Spleen (tissue), 11 donors: ENCODE data around the gene SRGAP3. TPM values are rescaled to one million over a fixed set of nuclear protein-coding genes. Genes with fewer than 3 reads are reported as not detected.

Source experiments
- DNase-seq: peaks from one replicate; pipeline ENCODE4 v3.0.0-alpha.2; 2020
- H3K27ac ChIP-seq, 8 donors: fragments of 200-600 bp; sonication (generic) in 7 of 8; 1 replicate in 4 of 8; 2 replicates in 4 of 8; pipeline versions ENCODE4 v1.5.0 to v1.8.0; 2016 to 2021; ENCODE audit warnings: inconsistent platforms in 4 of 8, mild to moderate bottlenecking in 4 of 8, moderate library complexity in 1 of 8
- H3K27me3 ChIP-seq, 7 donors: fragments of 200-600 bp; sonication (generic) in 6 of 7; replicated peaks in 1 of 7; 1 replicate in 4 of 7; 2 replicates in 3 of 7; pipeline versions ENCODE4 v1.5.0 to v1.8.0; 2016 to 2021; ENCODE audit warnings: inconsistent platforms in 3 of 7, mild to moderate bottlenecking in 1 of 7
- H3K36me3 ChIP-seq, 6 donors: fragments of 200-600 bp; sonication (generic) in 5 of 6; 1 replicate in 4 of 6; 2 replicates in 2 of 6; pipeline versions ENCODE4 v1.5.0 to v1.8.0; 2016 to 2021; ENCODE audit warnings: inconsistent platforms in 2 of 6
- H3K4me1 ChIP-seq, 6 donors: fragments of 200-600 bp; sonication (generic) in 5 of 6; 1 replicate in 3 of 6; 2 replicates in 3 of 6; pipeline versions ENCODE4 v1.5.0 to v1.8.0; 2016 to 2021; ENCODE audit warnings: inconsistent platforms in 3 of 6
- H3K4me3 ChIP-seq, 8 donors: fragments of 200-600 bp; sonication (generic) in 7 of 8; 1 replicate in 4 of 8; 2 replicates in 4 of 8; pipeline versions ENCODE4 v1.5.0 to v1.8.0; 2016 to 2021; ENCODE audit warnings: inconsistent platforms in 4 of 8, mild to moderate bottlenecking in 4 of 8, moderate library complexity in 2 of 8
- H3K9me3 ChIP-seq, 8 donors: fragments of 200-600 bp; sonication (generic) in 7 of 8; 1 replicate in 4 of 8; 2 replicates in 4 of 8; pipeline versions ENCODE4 v1.5.0 to v1.8.0; 2016 to 2021; ENCODE audit warnings: inconsistent platforms in 4 of 8
- POLR2A ChIP-seq, 3 donors: fragments of 450-650 bp; IDR thresholded peaks; one replicate each; pipeline ENCODE4 v1.5.1; 2017; ENCODE audit warnings: antibody characterized with exemption in 3 of 3, mild to moderate bottlenecking in 1 of 3
- POLR2AphosphoS5 ChIP-seq, 3 donors: sonication (generic); formaldehyde crosslinking; IDR thresholded peaks; one replicate each; pipeline ENCODE4 v1.5.1; 2017; ENCODE audit warnings: antibody characterized with exemption in 3 of 3
- WGBS, 5 donors: extraction: QIAGEN DNeasy Blood & Tissue Kit in 3 of 5; methylation state at CpG; one replicate each; pipeline versions ENCODE4 v1.1.5 to v1.1.7; 2013 to 2018; 5-methylcytosine and 5-hydroxymethylcytosine counted together
- intact Hi-C: fragments of 100-400 bp; cut with DNase I; formaldehyde crosslinking; loops from one replicate; pipeline ENCODE4 v1.15.0; 2023; ENCODE audit warnings: low total_unique reads
- polyA plus RNA-seq, 3 donors: library from polyadenylated mRNA; stranded (reverse); fragments of 200-250 nt; gene quantifications; one replicate each; pipeline ENCODE4 v1.2.1, GENCODE V29; 2013
- total RNA-seq, 7 donors: library from RNA; depleted of rRNA in 3 of 7; stranded (reverse); fragments of >200 nt in 3 of 7; fragmentation: NEBNext Ultra II Directional in 4 of 7; extraction: Animal tissue kit (Norgen Biotek cat#: 25700) in 4 of 7; gene quantifications; one replicate each; pipeline versions ENCODE4 v1.1.0 to v1.2.1, GENCODE V29; 2016 to 2021
- TF ChIP-seq, protein P1 (sequence below), 11 experiments: fragments of 200-600 bp in 7 of 11; fragments of 450-650 bp in 4 of 11; sonication (generic) in 4 of 11; IDR thresholded peaks in 8 of 11; conservative IDR thresholded peaks in 3 of 11; 1 replicate in 7 of 11; 2 replicates in 4 of 11; pipeline versions ENCODE4 v1.4.0 to v1.8.0; 2016 to 2021; ENCODE audit warnings: antibody characterized with exemption in 11 of 11, inconsistent platforms in 4 of 11, mild to moderate bottlenecking in 1 of 11
- donor health status: healthy with polysubstance abuse.
- donor health status: DM: no; HTN: no; CAD: no; lungs with moderate emphysema.
- donor health status: DM: no; HTN: no; CAD: no.
- donor health status: Bipolar disorder and iron deficiency.
- donor health status: healthy.
- donor health status: DM: no; HTN: no; CAD: no.
- donor health status: DM: yes; HTN: yes; CAD: no.

Gene SRGAP3
- total and polyA plus RNA-seq, 10 donors = 0.54 to 10.3 (median 6.4) TPM

DNA sequence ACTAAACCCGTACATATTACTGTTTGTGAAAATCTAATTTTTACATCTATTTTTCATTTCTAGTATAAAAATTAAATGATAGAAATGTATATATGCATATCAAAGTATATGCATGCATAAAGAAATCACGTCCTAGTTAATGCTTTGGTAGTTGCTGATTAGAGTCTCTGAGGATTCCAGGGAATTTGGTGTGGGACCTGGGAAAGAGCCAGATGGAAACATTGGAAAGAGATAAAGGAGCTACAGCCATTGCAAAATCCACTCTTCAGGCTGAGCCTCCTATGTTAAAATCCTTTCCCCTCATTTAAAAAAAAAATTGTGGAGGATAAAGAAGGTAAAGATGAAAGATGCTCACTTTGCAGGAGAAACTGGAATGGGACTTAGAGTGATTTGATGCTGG lies 134.1 kb downstream of the SRGAP3 start:
- H3K4me1 ChIP-seq = no peaks in the 10 kb centered on the region
- H3K27ac ChIP-seq = no peak overlapping the region
- WGBS, 5 donors = 84 to 99% (median 89%) methylated on average over 2 of the region's 2 CpGs
- DNase-seq = no peak
- no peak overlapping the region for H3K4me3 ChIP-seq
- H3K27me3 ChIP-seq = no peaks in the 10 kb centered on the region
- TF ChIP-seq, protein P1, sequence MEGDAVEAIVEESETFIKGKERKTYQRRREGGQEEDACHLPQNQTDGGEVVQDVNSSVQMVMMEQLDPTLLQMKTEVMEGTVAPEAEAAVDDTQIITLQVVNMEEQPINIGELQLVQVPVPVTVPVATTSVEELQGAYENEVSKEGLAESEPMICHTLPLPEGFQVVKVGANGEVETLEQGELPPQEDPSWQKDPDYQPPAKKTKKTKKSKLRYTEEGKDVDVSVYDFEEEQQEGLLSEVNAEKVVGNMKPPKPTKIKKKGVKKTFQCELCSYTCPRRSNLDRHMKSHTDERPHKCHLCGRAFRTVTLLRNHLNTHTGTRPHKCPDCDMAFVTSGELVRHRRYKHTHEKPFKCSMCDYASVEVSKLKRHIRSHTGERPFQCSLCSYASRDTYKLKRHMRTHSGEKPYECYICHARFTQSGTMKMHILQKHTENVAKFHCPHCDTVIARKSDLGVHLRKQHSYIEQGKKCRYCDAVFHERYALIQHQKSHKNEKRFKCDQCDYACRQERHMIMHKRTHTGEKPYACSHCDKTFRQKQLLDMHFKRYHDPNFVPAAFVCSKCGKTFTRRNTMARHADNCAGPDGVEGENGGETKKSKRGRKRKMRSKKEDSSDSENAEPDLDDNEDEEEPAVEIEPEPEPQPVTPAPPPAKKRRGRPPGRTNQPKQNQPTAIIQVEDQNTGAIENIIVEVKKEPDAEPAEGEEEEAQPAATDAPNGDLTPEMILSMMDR (IDR thresholded peaks at IDR 0.05 in 8 of 11, conservative IDR thresholded peaks at IDR 0.05 in 3 of 11) = no peak
- H3K9me3 ChIP-seq = no peaks in the 10 kb centered on the region
- no peaks in the 10 kb centered on the region for H3K36me3 ChIP-seq
- intact Hi-C loops = no loop called here

DNA sequence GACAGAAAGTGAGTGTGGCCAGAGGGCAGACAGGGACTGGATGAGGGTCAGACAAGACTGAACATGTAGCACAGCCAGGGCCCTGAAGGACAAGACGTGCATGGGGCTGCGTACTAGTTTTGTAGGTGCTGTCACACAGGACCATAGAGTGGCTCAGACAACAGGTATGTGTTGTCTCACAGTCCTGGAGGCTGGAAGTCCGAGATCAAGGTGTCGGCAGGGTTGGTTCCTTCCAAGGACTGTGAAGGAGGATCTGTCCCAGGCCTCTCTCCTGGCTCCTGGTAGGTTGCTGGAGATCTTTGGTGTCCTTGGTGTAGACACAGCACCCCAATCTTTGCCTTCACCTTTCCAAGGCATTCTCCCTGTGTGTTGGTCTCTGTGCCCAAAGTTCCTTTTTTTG lies 136.4 kb downstream of the SRGAP3 start:
- H3K4me1 ChIP-seq = no peaks in the 10 kb centered on the region
- WGBS, 5 donors = 86 to 95% (median 91%) methylated on average over 4 of the region's 4 CpGs
- H3K27me3 ChIP-seq = no peaks in the 10 kb centered on the region
- H3K27ac ChIP-seq = no peak overlapping the region
- intact Hi-C loops = no loop called here
- no peaks in the 10 kb centered on the region for H3K36me3 ChIP-seq
- no peak overlapping the region for H3K4me3 ChIP-seq
- no peak for DNase-seq
- H3K9me3 ChIP-seq = no peaks in the 10 kb centered on the region
- TF ChIP-seq, protein P1 (IDR thresholded peaks at IDR 0.05 in 8 of 11, conservative IDR thresholded peaks at IDR 0.05 in 3 of 11) = no peak
- TF ChIP-seq POLR2AphosphoS5 (IDR thresholded peaks at IDR 0.05) (no peak), POLR2A (IDR thresholded peaks at IDR 0.05) (no peak)

DNA sequence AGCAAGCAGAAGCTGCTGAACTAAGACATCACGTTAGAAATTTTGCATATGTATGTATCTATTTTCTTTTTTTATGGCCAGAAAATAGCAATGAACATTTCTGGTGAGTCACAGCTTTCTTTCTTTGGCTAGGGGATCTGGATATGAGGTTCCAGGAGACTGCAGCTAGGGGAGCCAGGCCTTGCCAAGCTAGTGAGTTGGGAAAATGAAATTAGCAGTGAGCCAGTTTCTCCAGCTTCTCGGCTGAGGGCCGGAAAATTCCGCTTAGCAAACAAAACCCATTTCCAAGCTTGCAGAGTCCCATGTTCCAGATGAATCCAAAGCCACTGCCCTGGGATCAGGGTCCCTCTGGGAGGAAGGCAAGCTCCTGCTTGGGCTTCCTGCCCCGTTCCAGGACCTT lies 137.6 kb downstream of the SRGAP3 start:
- intact Hi-C loops = no loop called here
- WGBS, 5 donors = 59 to 84% (median 80%) methylated on average over 5 of the region's 5 CpGs
- no peak overlapping the region for H3K4me3 ChIP-seq
- TF ChIP-seq, protein P1 (IDR thresholded peaks at IDR 0.05 in 8 of 11, conservative IDR thresholded peaks at IDR 0.05 in 3 of 11) = no peak
- no peak for TF ChIP-seq POLR2A (IDR thresholded peaks at IDR 0.05)
- no peak for TF ChIP-seq POLR2AphosphoS5 (IDR thresholded peaks at IDR 0.05)
- H3K4me1 ChIP-seq = no peaks in the 10 kb centered on the region
- no peak for DNase-seq
- H3K27ac ChIP-seq = no peak overlapping the region
- no peaks in the 10 kb centered on the region for H3K27me3 ChIP-seq
- no peaks in the 10 kb centered on the region for H3K36me3 ChIP-seq
- no peaks in the 10 kb centered on the region for H3K9me3 ChIP-seq

DNA sequence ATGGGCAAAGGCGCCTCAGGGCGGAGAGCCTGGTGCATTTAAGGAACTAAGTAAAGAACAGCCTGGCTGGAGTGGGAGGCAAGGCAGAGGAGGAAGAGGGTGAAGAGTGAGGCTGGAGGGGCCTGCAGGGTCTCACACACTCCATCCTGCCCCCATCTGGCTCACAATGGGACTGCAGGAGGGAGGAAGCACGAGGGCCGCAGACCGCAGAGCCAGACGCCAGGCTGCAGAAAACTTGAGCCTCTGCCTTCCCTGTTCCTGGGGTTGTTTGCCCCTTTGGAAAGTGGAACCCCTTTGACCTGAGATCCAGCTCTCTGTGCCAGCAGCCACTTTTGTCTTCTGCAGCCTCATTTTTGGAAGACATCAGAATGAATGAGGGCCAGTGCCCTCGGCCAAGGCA lies 138.0 kb downstream of the SRGAP3 start:
- DNase-seq = no peak
- Histone ChIP-seq H3K9me3 (no peaks in the 10 kb centered on the region), H3K36me3 (no peaks in the 10 kb centered on the region), H3K4me1 (no peaks in the 10 kb centered on the region), H3K27ac (no peak overlapping the region), H3K27me3 (no peaks in the 10 kb centered on the region), H3K4me3 (no peak overlapping the region)
- WGBS, 5 donors = 78 to 96% (median 90%) methylated on average over 7 of the region's 7 CpGs
- TF ChIP-seq POLR2AphosphoS5 (IDR thresholded peaks at IDR 0.05) = no peak
- TF ChIP-seq, protein P1 (IDR thresholded peaks at IDR 0.05 in 8 of 11, conservative IDR thresholded peaks at IDR 0.05 in 3 of 11) = peak in 1 of 11 experiments; percentile 15
- no peak for TF ChIP-seq POLR2A (IDR thresholded peaks at IDR 0.05)
- intact Hi-C loops = no loop called here
